ENCODE measurements around the gene PLN.

GRCh38 chr6:118525913-118526780 lies 21.9 kb upstream of the PLN start:
- no peak for TF ChIP-seq POLR2AphosphoS5 (IDR thresholded peaks at IDR 0.05; ENCODE audit: low read depth, low read length)
- no peak for TF ChIP-seq SIN3A (IDR thresholded peaks at IDR 0.05; ENCODE audit: borderline replicate concordance, insufficient read depth, low read length)
- TF ChIP-seq, protein P1, sequence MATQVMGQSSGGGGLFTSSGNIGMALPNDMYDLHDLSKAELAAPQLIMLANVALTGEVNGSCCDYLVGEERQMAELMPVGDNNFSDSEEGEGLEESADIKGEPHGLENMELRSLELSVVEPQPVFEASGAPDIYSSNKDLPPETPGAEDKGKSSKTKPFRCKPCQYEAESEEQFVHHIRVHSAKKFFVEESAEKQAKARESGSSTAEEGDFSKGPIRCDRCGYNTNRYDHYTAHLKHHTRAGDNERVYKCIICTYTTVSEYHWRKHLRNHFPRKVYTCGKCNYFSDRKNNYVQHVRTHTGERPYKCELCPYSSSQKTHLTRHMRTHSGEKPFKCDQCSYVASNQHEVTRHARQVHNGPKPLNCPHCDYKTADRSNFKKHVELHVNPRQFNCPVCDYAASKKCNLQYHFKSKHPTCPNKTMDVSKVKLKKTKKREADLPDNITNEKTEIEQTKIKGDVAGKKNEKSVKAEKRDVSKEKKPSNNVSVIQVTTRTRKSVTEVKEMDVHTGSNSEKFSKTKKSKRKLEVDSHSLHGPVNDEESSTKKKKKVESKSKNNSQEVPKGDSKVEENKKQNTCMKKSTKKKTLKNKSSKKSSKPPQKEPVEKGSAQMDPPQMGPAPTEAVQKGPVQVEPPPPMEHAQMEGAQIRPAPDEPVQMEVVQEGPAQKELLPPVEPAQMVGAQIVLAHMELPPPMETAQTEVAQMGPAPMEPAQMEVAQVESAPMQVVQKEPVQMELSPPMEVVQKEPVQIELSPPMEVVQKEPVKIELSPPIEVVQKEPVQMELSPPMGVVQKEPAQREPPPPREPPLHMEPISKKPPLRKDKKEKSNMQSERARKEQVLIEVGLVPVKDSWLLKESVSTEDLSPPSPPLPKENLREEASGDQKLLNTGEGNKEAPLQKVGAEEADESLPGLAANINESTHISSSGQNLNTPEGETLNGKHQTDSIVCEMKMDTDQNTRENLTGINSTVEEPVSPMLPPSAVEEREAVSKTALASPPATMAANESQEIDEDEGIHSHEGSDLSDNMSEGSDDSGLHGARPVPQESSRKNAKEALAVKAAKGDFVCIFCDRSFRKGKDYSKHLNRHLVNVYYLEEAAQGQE (IDR thresholded peaks at IDR 0.05; ENCODE audit: insufficient read depth in 1 of 2, low read depth in 2 of 2, low read length in 2 of 2) = no peak
